HG03108 (cell line): ENCODE measurements around the gene NR2C2AP.
"Not testable (repeated sequence)": the region's sequence is repeated elsewhere in the genome, so short reads cannot be mapped to it uniquely, and the experiment has no call there.

Source experiments
- ATAC-seq: cut with Tn5 transposase; IDR thresholded peaks from one replicate; pipeline ENCODE4 v1.9.1; 2021; ENCODE audit warnings: moderate library complexity; ENCODE audit not compliant: unreplicated experiment

NR2C2AP gene

DNA sequence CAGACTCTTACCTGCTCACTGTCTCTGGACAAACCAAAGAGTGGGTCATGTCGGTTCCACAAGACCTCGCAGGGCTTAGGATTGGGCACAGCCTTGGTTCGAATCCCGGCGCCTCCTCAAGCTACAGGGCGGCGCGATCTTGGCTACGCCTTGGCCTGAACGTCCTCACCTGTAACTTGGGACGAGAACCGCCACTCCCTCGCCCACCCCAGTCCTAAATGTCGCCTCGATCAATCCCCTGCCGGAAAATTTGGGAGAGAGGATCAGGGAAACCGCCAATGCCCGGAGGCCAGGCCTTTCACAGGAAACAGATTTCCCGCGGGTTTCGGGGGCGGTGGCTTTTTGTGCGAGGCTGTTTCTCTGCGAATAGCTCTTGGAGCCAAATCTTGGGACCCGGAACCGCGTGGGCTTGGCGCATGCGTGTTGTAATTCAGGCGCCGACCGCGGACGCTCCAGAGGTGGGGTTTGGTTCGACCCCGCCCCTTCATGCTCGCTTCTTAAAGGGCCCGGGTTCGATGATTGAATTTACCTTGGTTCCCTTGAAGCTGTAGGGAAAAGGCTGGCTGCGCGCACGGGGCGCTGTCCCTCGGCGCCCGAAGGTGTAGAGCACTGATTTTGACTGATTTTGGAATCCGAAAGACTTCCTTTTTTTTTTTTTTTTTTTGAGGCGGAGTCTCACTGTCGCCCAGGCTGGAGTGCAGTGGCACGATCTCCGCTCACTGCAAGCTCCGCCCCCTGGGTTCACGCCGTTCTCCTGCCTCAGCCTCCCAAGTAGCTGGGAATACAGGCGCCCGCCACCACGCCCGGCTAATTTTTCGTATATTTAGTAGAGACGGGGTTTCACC lies at the start of gene NR2C2AP:
TSS of gene NR2C2AP (minus strand) at position 403 of the 845 bp plus-strand sequence. CDS start at position 49, 354 bp downstream.
- ATAC-seq, result peak; percentile 54

- no peak for ATAC-seq
These were observed 47.1 kb upstream of the NR2C2AP start for GRCh38 chr19:19250196-19250801.

GRCh38 chr19:19240476-19240875 lies 37.3 kb upstream of the NR2C2AP start:
- no peak for ATAC-seq

DNA sequence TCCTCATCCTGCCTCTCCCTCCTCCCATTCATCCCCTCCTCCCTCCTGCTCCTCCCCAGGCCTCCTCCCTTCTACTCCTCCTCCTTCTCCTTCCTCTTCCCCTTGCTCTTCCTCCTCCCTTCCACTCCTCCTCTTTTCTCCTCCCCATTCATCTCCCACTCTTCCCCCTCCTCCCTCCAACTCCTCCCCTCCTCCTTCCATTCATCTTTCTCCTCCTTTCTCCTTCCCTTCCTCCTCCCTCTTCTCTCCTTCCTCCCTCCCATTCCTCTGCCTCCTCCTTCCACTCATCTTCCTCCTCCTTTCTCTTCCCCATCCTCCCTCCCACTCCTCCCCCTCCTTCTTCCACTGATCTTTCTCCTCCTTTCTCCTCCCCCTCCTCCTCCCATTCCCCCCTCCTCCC lies 36.5 kb upstream of the NR2C2AP start:
- ATAC-seq, result no peak

GRCh38 chr19:19238126-19238894 lies 35.1 kb upstream of the NR2C2AP start:
- no peak for ATAC-seq

- no peak for ATAC-seq
These were observed 33.0 kb upstream of the NR2C2AP start for GRCh38 chr19:19236173-19236572.

DNA sequence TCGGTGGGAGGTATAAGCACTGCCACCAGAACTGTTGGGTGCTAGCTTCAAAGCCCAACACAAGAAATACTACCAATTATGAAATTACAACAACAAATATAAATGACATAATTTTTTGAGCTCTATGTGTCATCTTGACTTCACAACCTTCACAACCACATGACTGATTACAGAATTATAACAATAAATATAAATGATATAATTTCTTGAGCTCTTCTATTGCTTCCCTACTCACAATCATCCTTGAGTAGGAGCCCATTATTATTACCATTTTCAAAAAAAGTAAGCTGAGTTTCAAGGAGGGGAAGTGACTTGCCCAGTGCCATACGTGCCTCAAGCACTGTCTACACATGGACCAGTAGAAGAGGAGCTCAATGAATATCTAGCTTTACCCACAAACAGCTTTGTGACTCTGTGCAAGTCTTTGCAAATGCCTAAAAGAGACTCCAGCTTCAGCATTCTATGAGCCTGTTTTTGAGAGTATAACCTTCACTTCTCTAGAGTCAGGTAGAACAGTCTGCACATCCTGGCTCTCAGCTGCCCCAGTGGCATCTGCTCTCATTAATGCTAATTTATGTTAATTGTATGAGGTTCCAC lies 31.1 kb upstream of the NR2C2AP start:
- no peak for ATAC-seq

DNA sequence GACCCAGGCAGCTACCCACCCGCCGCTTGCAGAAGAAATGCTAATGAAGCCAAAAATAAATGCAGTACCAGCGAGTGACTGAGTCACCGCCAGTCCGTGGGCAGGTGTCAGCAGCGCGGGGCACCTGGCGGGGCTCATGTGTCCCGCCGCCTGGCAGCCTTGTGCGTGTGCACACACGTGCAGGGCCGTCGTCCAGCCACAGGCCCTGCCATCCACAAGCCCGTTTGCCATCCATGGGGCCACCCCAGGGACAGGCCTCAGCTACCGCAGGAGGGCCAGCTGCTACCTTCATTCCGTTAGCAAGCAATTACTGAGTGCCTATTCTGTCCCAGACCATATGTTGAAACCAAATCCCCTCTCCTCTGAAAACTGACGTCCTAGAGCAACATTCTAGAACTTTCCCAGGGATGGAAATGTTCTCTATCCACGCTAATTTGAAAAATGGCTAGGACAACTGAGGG lies 29.1 kb upstream of the NR2C2AP start:
- no peak for ATAC-seq

GRCh38 chr19:19230999-19231398 lies 27.8 kb upstream of the NR2C2AP start:
- no peak for ATAC-seq

- no peak for ATAC-seq
These were observed 26.5 kb upstream of the NR2C2AP start for GRCh38 chr19:19229701-19230100.

DNA sequence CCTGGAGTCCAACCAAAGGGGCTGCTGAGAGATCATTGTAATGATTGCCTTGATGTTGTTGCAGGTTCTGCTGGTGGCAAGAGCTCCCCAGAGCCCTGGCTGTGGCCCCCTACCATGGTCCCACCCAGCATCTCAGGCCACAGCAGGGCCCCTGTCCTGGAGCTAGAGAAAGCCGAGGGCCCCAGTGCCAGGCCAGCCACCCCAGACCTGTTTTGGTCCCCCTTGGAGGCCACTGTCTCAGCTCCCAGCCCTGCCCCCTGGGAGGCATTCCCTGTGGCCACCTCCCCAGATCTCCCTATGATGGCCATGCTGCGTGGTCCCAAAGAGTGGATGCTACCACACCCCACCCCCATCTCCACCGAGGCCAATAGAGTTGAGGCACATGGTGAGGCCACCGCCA lies 24.0 kb upstream of the NR2C2AP start:
- ATAC-seq, result no peak

- ATAC-seq, result no peak
These were observed 23.4 kb upstream of the NR2C2AP start for GRCh38 chr19:19226663-19227062.

DNA sequence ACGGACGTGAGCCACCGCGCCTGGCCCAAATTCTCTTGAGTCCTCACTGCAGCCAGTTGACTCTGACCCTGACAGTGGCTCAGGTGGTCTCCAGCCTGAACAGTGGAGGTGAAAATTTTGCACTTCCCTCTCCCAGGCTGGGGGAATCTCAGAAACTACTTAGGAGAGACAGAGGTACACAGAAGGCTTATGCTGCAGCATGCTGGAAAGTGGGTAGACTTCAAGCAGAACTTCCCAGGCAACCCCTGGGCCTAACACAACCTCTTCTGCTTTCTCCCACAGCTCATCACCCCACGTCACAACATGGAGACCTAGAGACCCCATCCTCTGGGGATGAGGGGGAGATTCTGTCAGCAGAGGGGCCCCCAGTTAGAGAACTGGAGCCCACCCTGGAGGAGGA lies 23.0 kb upstream of the NR2C2AP start:
- no peak for ATAC-seq

GRCh38 chr19:19224852-19225494 lies 21.8 kb upstream of the NR2C2AP start:
- ATAC-seq, result no peak

DNA sequence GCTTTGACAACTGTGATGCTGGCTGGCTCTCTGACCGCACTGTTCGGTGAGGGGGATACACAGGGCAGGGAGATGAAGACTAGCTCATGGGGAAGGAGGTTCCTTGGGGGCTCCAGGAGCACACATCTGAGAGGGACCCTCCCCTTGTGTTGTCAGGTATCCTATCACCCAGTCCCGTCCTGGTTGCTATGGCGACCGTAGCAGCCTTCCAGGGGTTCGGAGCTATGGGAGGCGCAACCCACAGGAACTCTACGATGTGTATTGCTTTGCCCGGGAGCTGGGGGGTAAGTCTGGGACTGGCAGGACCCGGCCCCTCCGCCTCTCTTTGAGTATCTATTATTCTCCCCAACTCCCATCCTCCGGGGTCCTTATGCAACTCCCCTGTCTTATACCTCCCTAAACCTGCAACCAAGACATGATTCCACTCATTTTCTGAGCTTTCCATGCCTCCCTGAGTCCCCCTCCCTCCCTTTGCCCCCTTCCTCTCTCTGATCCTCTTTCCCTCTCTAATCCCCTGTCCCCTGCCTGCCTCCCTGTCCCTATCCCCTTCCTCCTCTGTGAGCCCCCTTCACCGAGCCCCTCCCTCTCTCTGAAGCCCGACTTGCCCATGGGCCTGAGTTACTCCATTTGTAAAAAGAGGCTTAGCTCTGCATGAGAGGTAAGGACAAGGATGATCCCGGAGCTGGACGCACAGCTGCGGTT lies 21.1 kb upstream of the NR2C2AP start:
- ATAC-seq, result no peak

DNA sequence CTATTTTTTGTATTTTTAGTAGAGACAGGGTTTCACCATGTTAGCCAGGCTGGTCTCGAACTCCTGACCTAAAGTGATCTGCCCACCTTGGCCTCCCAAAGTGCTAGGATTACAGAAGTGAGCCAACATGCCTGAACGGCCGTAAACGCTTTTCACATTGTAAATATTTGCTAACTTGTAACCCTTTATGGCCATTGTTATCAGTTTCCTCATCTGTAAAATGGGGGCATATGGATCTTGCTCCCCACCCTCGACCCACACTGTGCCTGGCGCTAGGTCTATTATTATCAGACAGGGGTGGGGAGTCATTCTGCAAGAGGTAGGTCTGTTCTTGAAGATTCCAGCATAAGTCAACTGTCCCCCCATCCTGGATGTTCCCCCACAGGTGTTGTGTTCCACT lies 20.4 kb upstream of the NR2C2AP start:
- no peak for ATAC-seq

GRCh38 chr19:19223060-19223459 lies 19.8 kb upstream of the NR2C2AP start:
- no peak for ATAC-seq

- ATAC-seq, result not testable (repeated sequence)
These were observed 17.8 kb upstream of the NR2C2AP start for GRCh38 chr19:19221000-19221399.

- no peak for ATAC-seq
These were observed 15.7 kb upstream of the NR2C2AP start for GRCh38 chr19:19218911-19219310.

GRCh38 chr19:19217099-19217498 lies 13.9 kb upstream of the NR2C2AP start:
- ATAC-seq, result no peak
